ENCODE data around the gene WSCD2. TPM values are rescaled to one million over a fixed set of nuclear protein-coding genes. Genes with fewer than 3 reads are reported as not detected.

The WSCD2 gene
- 1.1 TPM for polyA plus RNA-seq (2013, experiment 1 of 2)
- polyA plus RNA-seq (2013, experiment 2 of 2), result 1.6 TPM

DNA sequence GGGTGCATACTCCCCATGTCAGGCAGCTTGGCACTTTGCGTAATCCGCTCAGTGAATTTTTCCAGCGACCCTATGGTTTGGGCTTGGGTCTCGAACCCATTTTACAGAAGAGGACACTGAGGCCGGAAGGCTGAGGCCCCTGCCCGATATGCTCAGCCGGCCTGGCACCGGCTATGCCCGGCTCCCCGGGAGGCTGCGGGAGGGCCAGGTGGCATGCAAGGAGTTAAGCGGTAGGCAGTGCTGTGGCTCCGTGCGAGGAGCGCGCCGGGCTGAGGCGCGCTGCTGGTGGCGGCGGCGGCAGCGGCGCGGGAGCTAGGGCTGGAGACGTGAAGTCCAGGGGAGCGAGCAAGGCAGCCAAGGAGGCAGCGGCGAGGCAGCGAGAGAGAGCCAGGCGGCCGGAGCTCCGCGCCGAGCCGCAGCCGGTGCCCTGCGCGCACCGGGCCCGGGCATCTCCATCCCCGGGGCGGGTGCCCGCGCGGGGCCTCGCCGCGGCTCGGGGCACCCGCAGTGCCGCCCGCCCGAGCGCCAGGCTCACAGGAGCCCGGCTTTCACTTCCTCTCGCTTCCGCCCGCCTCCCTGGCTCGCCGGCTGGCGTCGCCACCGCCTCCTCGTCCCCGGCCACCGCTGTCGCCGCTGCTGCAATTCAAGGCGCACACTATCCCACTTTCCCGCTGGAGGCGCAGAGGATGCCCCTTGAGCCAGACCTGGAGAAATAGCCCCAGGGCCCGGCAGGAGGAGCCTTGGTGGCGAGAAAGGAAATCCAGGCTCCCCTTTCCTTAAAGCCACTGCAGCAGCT, at the start of gene WSCD2:
WSCD2 (plus strand) TSS at position 272 of the 796 bp plus-strand sequence. CDS start 66,545 bp downstream, outside the sequence.
- no peak within 1 kb of the TSS for H3K4me3 ChIP-seq (ENCODE audit: low read length)
- H3K56ac ChIP-seq (ENCODE audit: low read length), result peak within 1 kb of the TSS; percentile 72
- H2BK5ac ChIP-seq (ENCODE audit: low read length), result no peak within 1 kb of the TSS
- H3K18ac ChIP-seq (ENCODE audit: low read length), result peak within 1 kb of the TSS; percentile 63
- WGBS (ENCODE audit: extremely low coverage, insufficient coverage, low lambda C conversion rate), result no CpG with 5 or more reads among the region's 74 CpGs
- peak; percentile 98 for DNase-seq
- no peaks in the 10 kb centered on the region for H3K36me3 ChIP-seq (ENCODE audit: control insufficient read depth, insufficient read depth, low read length)
- H2BK15ac ChIP-seq (replicated peaks; ENCODE audit: low read depth), result no peak within 1 kb of the TSS
- H4K5ac ChIP-seq (ENCODE audit: low read length), result no peak within 1 kb of the TSS
- H2BK120ac ChIP-seq (ENCODE audit: low read depth, low read length), result peak within 1 kb of the TSS; percentile 14
- H3K27ac ChIP-seq (ENCODE audit: low read depth, low read length), result peak within 1 kb of the TSS; percentile 50
- no peaks in the 10 kb centered on the region for H3K79me2 ChIP-seq (ENCODE audit: control insufficient read depth, insufficient read depth, low read length)
- no peak within 1 kb of the TSS for H3K23ac ChIP-seq (ENCODE audit: low read length)
- H3K4me1 ChIP-seq (ENCODE audit: control insufficient read depth, low read depth, low read length), result no peaks in the 10 kb centered on the region
- no peaks in the 10 kb centered on the region for H3K27me3 ChIP-seq (ENCODE audit: insufficient read depth, low read length, poor library complexity)
- H4K8ac ChIP-seq (ENCODE audit: low read depth, low read length), result no peak within 1 kb of the TSS
- peak within 1 kb of the TSS; percentile 70 for H3K4me2 ChIP-seq (ENCODE audit: low read length)
- peak within 1 kb of the TSS; percentile 52 for H3K9ac ChIP-seq (ENCODE audit: low read length)
- peak within 1 kb of the TSS; percentile 39 for H3K4ac ChIP-seq (ENCODE audit: low read depth, low read length)
- no peak within 1 kb of the TSS for H2AK5ac ChIP-seq (ENCODE audit: low read length)
- no peaks in the 10 kb centered on the region for H3K79me1 ChIP-seq (ENCODE audit: low read length)

DNA sequence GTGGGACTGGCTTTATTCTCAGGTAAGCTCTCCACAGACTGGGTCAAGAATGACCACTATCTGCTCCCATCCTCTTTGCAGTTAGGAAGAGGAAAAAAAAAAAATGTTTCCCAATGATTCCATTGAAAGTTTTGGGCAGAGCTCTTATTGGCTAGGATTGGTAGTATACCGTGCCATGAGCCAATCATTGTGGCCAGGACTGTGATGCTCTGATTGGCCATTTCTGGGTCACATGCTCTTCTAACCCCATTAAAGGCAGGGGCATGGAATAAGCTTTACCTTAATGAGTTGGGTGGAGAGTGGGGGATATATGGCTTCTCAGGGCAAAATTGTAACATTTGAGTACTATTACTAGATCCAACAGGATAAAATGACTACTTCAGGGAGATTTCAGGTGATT, 49.4 kb upstream of the WSCD2 start:
- Histone ChIP-seq H3K4ac (ENCODE audit: low read depth, low read length) (no peak overlapping the region), H3K79me1 (ENCODE audit: low read length) (no peaks in the 10 kb centered on the region), H3K79me2 (ENCODE audit: control insufficient read depth, insufficient read depth, low read length) (no peaks in the 10 kb centered on the region), H3K23ac (ENCODE audit: low read length) (no peak overlapping the region), H3K56ac (ENCODE audit: low read length) (no peak overlapping the region), H2BK120ac (ENCODE audit: low read depth, low read length) (no peak overlapping the region), H2BK15ac (replicated peaks; ENCODE audit: low read depth) (no peak overlapping the region), H3K9ac (ENCODE audit: low read length) (no peak overlapping the region), H3K27ac (ENCODE audit: low read depth, low read length) (no peak overlapping the region), H2BK5ac (ENCODE audit: low read length) (no peak overlapping the region), H4K8ac (ENCODE audit: low read depth, low read length) (no peak overlapping the region), H3K36me3 (ENCODE audit: control insufficient read depth, insufficient read depth, low read length) (no peaks in the 10 kb centered on the region), H3K4me2 (ENCODE audit: low read length) (no peak overlapping the region), H3K18ac (ENCODE audit: low read length) (no peak overlapping the region), H3K27me3 (ENCODE audit: insufficient read depth, low read length, poor library complexity) (no peaks in the 10 kb centered on the region), H3K4me1 (ENCODE audit: control insufficient read depth, low read depth, low read length) (no peaks in the 10 kb centered on the region), H2AK5ac (ENCODE audit: low read length) (no peak overlapping the region), H3K4me3 (ENCODE audit: low read length) (no peak overlapping the region), H4K5ac (ENCODE audit: low read length) (no peak overlapping the region)
- no peak for DNase-seq
- WGBS (ENCODE audit: extremely low coverage, insufficient coverage, low lambda C conversion rate), result no CpG with 5 or more reads among the region's 1 CpG

DNA sequence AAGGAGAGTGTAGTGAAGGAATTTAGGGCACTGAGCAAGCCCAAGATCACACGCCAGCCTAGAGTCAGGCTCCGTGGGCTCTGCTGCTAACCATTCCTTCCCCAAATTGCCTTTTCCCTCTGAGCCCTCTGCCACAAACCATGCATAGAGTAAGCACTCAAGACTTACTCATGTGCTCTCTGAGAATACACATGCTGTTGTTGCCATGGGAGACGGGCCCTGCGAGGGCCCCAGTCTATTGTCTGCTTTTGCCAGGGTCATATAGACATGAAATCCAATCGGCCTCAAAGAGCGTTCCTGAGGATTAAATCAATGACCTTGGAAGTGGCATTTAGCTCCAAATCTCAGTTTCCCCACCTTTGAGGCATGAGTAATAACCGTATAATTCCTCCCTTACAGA, 48.7 kb upstream of the WSCD2 start:
- Histone ChIP-seq H3K27ac (ENCODE audit: low read depth, low read length) (no peak overlapping the region), H4K8ac (ENCODE audit: low read depth, low read length) (no peak overlapping the region), H3K9ac (ENCODE audit: low read length) (no peak overlapping the region), H3K23ac (ENCODE audit: low read length) (no peak overlapping the region), H2BK15ac (replicated peaks; ENCODE audit: low read depth) (no peak overlapping the region), H3K56ac (ENCODE audit: low read length) (no peak overlapping the region), H3K4me1 (ENCODE audit: control insufficient read depth, low read depth, low read length) (no peaks in the 10 kb centered on the region), H3K4ac (ENCODE audit: low read depth, low read length) (no peak overlapping the region), H3K79me2 (ENCODE audit: control insufficient read depth, insufficient read depth, low read length) (no peaks in the 10 kb centered on the region), H4K5ac (ENCODE audit: low read length) (no peak overlapping the region), H2BK5ac (ENCODE audit: low read length) (no peak overlapping the region), H3K4me2 (ENCODE audit: low read length) (no peak overlapping the region), H2BK120ac (ENCODE audit: low read depth, low read length) (no peak overlapping the region), H3K79me1 (ENCODE audit: low read length) (no peaks in the 10 kb centered on the region), H2AK5ac (ENCODE audit: low read length) (no peak overlapping the region), H3K27me3 (ENCODE audit: insufficient read depth, low read length, poor library complexity) (no peaks in the 10 kb centered on the region), H3K18ac (ENCODE audit: low read length) (no peak overlapping the region), H3K4me3 (ENCODE audit: low read length) (no peak overlapping the region), H3K36me3 (ENCODE audit: control insufficient read depth, insufficient read depth, low read length) (no peaks in the 10 kb centered on the region)
- WGBS (ENCODE audit: extremely low coverage, insufficient coverage, low lambda C conversion rate), result no CpG with 5 or more reads among the region's 7 CpGs
- peak; percentile 44 for DNase-seq

DNA sequence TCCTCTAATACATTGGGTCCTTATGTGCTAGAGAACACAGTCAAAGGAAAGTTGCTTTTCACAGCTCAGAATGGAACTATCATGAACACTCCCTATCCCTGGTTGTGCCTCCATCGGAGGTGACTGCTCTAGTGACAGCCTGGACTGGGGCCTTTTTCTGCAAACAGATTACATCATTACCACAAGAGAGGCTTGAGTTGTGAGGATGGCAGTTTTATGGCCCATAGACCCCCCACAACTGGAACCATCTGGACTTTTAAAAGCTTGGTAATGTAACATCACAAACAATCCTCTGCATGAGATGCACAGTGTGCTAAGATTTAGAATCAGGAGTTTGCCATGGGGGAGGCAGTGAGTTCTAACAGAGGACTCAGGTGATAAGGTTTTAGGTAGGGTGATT, 46.6 kb upstream of the WSCD2 start:
- no peak overlapping the region for H3K4ac ChIP-seq (ENCODE audit: low read depth, low read length)

DNA sequence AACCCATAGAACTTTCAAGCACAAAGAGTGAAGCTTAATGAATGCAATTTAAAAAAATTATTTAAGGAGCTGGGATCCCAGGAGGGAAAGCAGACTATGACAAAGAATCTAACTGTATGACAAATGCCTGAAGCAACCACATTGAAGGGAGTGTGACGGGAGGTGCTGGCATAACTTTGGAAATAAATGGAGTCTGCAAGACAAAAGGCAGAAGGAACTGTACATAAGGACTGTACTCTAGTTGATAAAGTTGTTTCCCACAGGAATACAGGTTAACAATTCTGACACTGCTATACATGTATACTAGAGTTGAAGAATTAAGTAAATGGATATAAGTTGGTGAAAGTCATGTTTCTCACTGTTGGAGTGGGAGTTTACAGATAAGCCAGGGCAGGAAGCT, 41.2 kb upstream of the WSCD2 start:
- Histone ChIP-seq H3K79me2 (ENCODE audit: control insufficient read depth, insufficient read depth, low read length) (no peaks in the 10 kb centered on the region), H3K23ac (ENCODE audit: low read length) (no peak overlapping the region), H2AK5ac (ENCODE audit: low read length) (no peak overlapping the region), H2BK15ac (replicated peaks; ENCODE audit: low read depth) (no peak overlapping the region), H3K27me3 (ENCODE audit: insufficient read depth, low read length, poor library complexity) (no peaks in the 10 kb centered on the region), H4K5ac (ENCODE audit: low read length) (no peak overlapping the region), H3K4me1 (ENCODE audit: control insufficient read depth, low read depth, low read length) (no peaks in the 10 kb centered on the region), H4K8ac (ENCODE audit: low read depth, low read length) (no peak overlapping the region), H3K4me2 (ENCODE audit: low read length) (no peak overlapping the region), H3K9ac (ENCODE audit: low read length) (no peak overlapping the region), H3K27ac (ENCODE audit: low read depth, low read length) (no peak overlapping the region), H2BK5ac (ENCODE audit: low read length) (no peak overlapping the region), H3K56ac (ENCODE audit: low read length) (no peak overlapping the region), H3K4ac (ENCODE audit: low read depth, low read length) (no peak overlapping the region), H3K4me3 (ENCODE audit: low read length) (no peak overlapping the region), H2BK120ac (ENCODE audit: low read depth, low read length) (no peak overlapping the region), H3K18ac (ENCODE audit: low read length) (no peak overlapping the region), H3K36me3 (ENCODE audit: control insufficient read depth, insufficient read depth, low read length) (no peaks in the 10 kb centered on the region), H3K79me1 (ENCODE audit: low read length) (no peaks in the 10 kb centered on the region)
- no peak for DNase-seq
- WGBS (ENCODE audit: extremely low coverage, insufficient coverage, low lambda C conversion rate), result no CpG with 5 or more reads among the region's 1 CpG

More for the DNA sequence above, 46.6 kb upstream of the WSCD2 start:
- Histone ChIP-seq H3K18ac (ENCODE audit: low read length) (no peak overlapping the region), H3K4me1 (ENCODE audit: control insufficient read depth, low read depth, low read length) (no peaks in the 10 kb centered on the region), H3K79me2 (ENCODE audit: control insufficient read depth, insufficient read depth, low read length) (no peaks in the 10 kb centered on the region), H4K5ac (ENCODE audit: low read length) (no peak overlapping the region), H3K79me1 (ENCODE audit: low read length) (no peaks in the 10 kb centered on the region), H2AK5ac (ENCODE audit: low read length) (no peak overlapping the region), H3K56ac (ENCODE audit: low read length) (no peak overlapping the region), H3K27ac (ENCODE audit: low read depth, low read length) (no peak overlapping the region), H3K4me2 (ENCODE audit: low read length) (no peak overlapping the region), H3K27me3 (ENCODE audit: insufficient read depth, low read length, poor library complexity) (no peaks in the 10 kb centered on the region), H4K8ac (ENCODE audit: low read depth, low read length) (no peak overlapping the region), H3K9ac (ENCODE audit: low read length) (no peak overlapping the region), H3K4me3 (ENCODE audit: low read length) (no peak overlapping the region), H2BK5ac (ENCODE audit: low read length) (no peak overlapping the region), H2BK120ac (ENCODE audit: low read depth, low read length) (no peak overlapping the region), H3K36me3 (ENCODE audit: control insufficient read depth, insufficient read depth, low read length) (no peaks in the 10 kb centered on the region), H3K23ac (ENCODE audit: low read length) (no peak overlapping the region), H2BK15ac (replicated peaks; ENCODE audit: low read depth) (no peak overlapping the region)
- DNase-seq, result no peak
- WGBS (ENCODE audit: extremely low coverage, insufficient coverage, low lambda C conversion rate), result no CpG with 5 or more reads among the region's 1 CpG

Measured in mesendoderm (in vitro differentiated cells).